Heart left ventricle (tissue), 13 donors: ENCODE measurements around the gene FPR2.

Experiments used
- CTCF ChIP-seq, 12 donors: fragments of 200-600 bp; sonication (generic) in 4 of 12; IDR thresholded peaks; one replicate each; pipeline versions ENCODE4 v1.5.0 to v1.8.0; 2018 to 2022; ENCODE audit warnings: antibody characterized with exemption in 12 of 12, mild to moderate bottlenecking in 5 of 12
- POLR2A ChIP-seq, 2 donors: fragments of 450-650 bp; IDR thresholded peaks; one replicate each; pipeline ENCODE4 v1.6.1; 2017; ENCODE audit warnings: antibody characterized with exemption in 2 of 2, mild to moderate bottlenecking in 2 of 2, moderate library complexity in 2 of 2
- donor health status: ischemic (EF 13 %, LVEDD 7.1; RV severe dilation, severe dysfunction).
- donor health status: DM: no; HTN: yes; CAD: no.
- donor health status: DM: no; HTN: no; CAD: no.
- donor health status: ischemic (EF 25% LVEDD 6.9; RV normal size, moderate dysfunction).
- donor health status: ischemic (EF 25% LVEDD 5.7; RV mildly dilated, moderate dysfunction).
- donor health status: ischemic (EF 35%, LVEDD 5.7; RV mildly dilated, moderate dysfunction).
- donor health status: nonischemic (EF 11% LVEDD 7.7; RV severe dilation, severe dysfunction).
- donor health status: DM: yes; HTN: yes; CAD: no.
- donor health status: PGD.
- donor health status: ischemic (EF 29% LVEDD 5.4; RV normal size, mild dysfunction).
- donor health status: nonischemic (EF 23%, LVEDD 6.1; RV moderate dilation, normal function).

- TF ChIP-seq CTCF (IDR thresholded peaks at IDR 0.05) (no peak), POLR2A (IDR thresholded peaks at IDR 0.05) (no peak)
Measured at GRCh38 chr19:51807111-51807701, 46.2 kb downstream of the FPR2 start.
